RPMI8226 (cell line): ENCODE measurements around the gene LRRC27.
"Not testable (repeated sequence)": the region's sequence is repeated elsewhere in the genome, so short reads cannot be mapped to it uniquely, and the experiment has no call there.

ENCODE experiments used
- DNase-seq: peaks from one replicate; pipeline ENCODE4 v3.0.0-alpha.2; 2015

LRRC27 gene

DNA sequence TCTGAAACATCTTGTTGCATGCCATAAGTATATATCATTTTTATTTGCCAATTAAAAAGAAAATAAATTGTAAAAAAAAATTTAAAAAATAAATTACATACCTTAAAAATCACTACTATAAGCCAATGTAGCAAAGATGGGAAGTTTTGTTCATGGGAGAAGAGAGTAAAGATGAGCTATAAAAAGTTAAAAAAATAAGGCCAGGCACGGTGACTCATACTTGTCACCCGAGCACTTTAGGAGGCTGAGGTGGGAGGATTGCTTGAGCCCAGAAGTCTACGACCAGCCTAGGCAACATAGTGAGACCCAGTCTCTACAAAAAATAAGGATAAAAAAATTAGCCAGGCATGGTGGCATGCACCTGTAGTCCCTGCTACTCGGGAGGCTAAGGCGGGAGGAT is 15.9 kb upstream of the LRRC27 start:
- DNase-seq = no peak

DNA sequence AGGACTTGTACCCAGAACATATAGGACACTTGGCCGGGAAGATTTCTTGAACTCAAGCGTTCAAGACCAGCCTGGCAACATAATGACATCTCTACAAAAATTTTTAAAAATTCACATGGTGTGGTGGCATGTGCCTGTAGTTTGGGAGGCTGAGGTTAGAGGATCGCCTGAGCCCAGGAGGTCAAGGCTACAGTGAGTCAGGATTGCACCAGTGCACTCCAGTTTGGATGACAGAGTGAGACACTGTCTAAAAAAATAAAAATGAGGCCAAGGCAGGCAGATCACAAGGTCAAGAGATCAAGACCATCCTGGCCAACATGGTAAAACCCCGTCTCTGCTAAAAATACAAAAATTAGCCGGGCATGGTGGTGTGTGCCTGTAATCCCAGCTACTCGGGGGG is 14.5 kb upstream of the LRRC27 start:
- not testable (repeated sequence) for DNase-seq

DNA sequence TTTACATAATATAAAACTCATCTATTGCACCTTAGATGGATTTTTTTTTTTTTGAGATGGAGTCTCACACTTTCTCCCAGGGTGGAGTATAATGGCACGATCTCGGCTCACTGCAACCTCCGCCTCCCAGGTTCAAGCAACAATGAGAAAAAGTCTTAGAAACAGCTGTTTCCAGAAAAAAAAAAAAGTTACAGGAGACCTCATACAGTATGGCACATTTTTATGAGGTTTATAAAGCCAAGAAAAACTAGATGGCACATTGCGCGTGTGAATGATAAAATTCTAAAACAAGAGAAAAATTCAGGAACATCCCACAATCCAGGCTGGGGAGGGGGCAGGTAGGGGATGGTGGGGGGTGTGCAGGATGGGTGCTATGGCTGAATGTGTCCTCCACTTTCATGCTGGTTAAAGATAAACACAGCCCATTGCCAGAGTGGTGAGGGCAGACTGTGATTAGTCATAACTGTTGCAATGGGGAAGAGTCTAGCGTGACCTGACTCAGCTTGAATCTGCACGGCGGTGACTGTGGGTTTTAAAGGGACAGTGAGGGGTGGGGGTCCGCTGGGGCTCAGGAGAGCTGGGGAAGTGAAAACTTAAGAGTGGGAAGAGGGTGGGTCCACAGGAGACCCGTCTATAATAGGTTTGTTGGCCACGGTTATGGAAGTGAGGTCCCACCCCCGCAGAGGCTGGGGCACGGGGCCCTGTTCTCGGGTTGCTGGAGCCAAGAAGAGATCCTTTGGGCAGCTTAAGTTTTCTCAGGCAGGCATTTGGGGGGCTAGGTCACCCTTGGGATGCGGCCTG is 11.9 kb upstream of the LRRC27 start:
- DNase-seq = no peak

DNA sequence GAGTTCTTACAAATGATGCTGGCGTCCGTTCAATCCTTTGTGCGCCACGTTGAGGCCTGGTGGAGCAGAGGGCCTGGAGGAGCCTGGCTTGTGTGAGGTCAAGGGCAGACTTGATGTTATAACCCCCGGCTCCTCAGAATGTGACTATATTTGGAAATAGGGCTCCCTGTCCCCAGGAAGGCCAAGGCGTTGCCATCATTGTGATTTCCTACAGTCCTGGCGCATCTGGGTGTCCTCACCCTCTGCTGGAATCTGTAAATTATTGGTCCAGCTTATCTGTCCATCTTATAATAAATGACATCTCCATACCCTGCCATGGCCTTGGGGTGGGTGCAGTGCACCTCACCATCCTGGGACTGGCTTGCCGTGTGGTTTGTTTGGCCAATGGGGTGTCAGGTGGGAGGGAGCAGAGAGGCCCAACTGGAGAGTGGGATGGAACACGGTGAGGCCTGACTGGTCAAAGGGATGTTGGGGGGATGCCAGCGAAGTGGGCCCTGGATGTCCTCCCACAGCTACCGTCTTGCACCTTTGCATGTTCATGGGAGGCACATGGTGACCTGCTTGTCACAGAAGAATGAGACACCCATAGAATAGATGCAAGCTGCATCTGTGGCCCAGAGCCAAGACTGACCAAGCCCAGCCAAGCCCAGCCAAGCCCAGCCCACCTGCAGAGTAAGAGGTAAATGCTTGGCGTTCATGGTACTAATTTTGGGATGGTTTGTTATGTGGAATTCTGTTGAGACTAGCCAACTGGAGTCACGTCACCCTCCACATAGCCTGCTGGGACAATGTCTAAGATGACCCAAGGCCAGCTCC is 11.1 kb upstream of the LRRC27 start:
- DNase-seq = no peak

DNA sequence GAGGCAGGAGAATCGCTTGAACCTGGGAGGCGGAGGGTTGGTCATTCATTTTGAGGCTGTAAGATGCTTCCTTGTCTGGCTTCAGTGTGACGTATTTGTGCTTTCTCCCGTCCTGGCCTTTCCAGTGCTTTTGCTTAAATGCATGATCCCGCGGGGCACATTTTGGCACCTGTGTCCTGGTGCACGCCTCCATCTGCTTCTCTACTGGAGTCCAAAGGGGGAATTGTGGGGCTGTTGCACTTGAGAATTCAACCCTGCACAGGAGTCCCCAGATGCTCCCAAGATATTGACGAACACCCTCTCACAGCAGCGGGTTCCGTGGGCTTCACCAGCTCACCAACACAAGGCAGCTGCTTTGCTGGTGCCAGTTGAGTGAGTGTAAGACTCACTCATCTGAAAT is 10.3 kb upstream of the LRRC27 start:
- DNase-seq = no peak

DNA sequence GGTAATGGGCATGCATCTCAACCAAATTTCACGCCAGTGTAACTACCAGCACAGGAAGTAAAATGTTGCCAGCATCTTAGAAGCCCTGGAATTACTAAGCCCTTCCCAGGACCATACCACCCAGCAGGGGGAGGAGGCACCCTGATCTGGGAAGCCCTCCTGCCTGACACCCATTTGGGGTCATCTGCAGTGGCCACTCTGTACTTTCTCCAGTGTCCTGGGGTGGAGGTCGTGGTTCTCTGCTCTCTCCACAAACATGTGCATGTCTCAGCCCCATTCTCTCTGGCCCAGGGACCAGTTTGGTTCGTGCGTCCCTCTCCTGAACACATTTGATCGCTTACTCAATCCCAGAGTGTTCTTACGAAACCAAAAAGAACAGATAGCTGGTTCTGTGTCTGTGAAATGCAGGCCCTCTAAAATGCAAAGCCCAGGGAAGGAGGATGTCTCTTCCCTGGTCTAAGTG is 9.4 kb upstream of the LRRC27 start:
- no peak for DNase-seq

DNA sequence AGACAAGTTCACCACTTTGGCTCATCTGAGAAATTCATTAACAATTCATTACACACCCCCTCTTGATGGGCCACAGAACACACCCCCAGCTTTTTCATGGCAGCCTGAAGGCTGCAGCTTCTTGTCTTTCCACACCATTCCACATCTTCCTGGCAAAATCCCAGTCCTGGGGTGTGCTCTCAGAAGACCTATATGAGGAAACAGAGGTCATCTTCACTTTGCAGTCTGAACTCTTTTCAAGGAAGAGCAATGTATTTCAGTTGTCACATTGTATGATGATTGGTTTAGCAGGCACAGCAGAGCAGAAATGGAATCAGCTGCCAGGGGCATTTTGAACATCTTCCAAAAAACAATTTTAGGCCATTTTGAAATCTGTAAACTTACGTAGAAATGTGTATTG is 7.8 kb upstream of the LRRC27 start:
- no peak for DNase-seq

DNA sequence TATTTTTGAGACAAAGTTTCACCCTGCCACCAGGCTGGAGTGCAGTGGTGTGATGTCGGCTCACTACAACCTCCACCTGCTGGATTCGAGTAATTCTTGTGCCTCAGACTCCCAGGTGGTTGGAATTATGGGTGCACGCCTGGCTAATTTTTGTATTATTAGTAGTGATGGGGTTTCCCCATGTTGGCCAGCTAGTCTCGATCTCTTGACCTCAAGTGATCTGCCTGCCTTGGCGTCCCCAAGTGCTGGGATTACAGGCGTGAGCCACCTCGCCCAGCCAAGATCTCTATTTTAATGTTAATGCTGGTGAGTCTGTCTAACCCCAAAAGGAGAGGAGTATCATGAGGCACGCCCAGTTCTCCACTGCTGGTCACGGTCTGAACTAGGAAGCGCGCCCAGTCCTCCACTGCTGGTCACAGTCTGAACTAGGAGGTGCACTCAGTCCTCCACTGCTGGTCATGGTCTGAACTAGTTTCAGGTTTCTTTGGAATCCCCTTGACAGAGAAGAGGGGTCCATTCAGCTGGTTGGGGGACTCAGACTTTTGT is 5.6 kb upstream of the LRRC27 start:
- DNase-seq = no peak

DNA sequence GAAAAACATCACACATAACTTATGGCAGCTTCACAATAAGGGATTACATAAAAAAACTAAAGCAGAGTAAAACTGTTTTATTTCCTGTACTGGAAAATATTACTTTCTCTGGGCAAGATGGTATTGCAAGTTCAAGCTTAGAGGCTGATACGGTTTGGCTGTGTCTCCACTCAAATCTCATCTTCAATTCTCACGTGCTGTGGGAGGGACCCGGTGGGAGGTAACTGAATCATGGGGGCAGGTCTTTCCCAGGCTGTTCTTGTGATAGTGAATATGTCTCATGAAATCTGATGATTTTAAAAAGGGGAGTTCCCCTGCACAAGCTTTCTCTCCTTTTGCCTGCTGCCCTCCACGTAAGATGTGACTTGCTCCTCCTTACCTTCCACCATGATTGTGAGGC is 5.1 kb upstream of the LRRC27 start:
- no peak for DNase-seq

DNA sequence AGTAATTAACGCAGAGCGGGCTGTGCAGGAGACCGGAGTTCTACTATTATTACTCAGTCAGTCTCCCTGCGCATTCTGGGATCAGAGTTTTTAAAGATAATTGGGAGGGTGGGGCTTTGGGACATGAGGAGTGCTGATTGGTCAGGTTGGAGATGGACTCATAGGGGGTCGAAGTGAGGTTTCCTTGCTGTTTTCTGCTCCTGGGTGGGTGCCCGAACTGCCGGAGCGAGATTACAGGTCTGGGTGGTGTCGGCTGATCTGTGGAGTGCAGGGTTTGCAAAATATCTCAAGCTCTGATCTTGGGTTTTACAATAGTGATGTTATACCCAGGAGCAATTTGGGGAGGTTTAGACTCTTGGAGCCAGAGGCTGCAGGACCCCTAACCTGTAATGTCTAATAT is 3.9 kb upstream of the LRRC27 start:
- DNase-seq = no peak

DNA sequence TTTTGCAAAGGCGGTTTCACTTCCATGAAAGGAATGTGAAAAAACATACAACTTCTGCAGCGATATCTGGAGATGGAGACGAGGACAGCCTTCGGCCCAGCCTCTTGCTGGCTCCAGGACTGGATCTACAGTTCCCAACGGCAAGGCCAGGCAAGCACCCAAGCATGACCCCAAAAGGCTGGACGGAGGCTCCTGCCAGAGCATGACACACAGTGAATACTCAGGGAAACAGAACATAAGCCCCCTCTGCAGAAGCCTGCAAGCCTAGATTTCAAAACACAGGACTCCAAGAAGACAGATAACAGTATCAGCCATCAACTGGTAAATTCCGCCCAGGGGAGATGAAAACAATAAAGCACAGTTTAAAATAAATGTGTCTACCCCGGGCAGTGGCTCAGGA is 3.3 kb upstream of the LRRC27 start:
- no peak for DNase-seq

DNA sequence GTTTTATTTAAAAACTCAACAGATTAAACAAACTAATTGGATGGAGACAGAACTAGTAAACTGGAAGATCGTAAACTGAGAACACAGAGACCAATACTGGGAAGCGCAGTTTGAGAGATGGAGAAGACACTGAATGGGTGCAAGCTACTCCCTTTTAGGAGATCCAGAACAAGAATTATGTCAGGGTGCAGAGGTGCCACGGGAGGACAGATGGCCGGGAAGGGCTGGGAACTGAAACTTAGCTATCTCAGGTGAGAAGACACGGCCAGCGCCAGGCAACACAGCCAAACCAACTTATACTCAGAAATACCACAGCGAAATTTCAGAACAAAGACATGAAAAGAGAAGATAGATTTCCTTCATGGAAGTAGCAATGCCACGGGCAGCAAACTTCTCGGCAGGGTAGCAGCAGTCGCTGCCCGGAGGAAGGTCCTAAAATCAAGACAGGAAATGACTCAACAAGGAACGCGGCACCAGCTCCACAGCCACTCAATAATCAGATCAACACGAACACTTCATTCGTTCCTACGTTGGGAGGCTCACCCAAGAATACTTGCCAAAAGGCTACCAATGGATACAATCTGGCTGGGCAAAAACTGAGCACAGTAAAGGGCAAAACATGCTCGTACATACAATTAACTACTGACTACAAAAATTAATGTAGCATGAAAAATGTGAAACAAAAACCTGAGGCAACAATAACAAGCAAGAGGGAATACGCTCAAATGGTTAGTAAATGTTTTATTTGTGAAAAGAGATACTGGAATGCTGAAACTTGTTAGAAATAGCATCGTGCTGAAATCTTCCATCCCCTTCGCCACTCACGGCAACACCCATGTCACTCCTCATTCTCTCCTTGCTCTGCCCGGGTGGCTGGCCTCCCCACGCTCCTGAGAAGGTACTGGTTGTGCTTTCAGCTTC is 2.2 kb upstream of the LRRC27 start:
- DNase-seq = no peak

DNA sequence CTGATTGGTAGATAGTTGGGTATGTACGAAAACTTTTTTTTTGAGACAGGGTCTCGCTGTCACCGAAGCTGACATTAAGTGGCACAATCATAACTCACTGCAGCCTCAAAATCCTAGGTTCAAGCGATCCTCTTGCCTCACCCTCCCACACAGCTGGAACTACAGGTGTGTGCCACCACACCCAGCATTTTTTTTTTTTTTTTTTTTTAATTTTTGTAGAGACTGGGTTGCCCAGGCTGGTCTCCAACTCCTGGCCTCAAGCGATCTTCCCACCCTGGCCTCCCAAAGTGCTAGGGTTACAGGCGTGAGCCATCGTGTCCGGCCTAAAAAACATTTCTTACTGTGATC is 1.5 kb upstream of the LRRC27 start:
- DNase-seq = no peak

DNA sequence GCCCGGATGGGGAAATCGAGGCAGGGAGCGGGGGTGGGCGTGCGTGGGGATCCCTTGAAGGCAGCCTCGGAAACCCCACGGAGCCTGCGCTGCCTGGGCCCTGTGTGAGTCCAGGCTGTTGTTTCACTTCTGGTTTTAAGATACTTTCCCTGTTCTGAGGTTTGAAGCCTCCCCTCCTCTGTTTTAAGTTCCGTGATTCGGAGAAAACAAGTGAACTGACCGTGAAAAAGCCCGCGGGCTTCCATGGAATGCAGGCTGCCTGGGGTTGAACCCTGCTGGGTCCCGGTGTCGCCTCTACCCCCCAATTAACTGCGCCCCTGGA is 401 bp downstream of the LRRC27 start:
- DNase-seq = peak; percentile 41

DNA sequence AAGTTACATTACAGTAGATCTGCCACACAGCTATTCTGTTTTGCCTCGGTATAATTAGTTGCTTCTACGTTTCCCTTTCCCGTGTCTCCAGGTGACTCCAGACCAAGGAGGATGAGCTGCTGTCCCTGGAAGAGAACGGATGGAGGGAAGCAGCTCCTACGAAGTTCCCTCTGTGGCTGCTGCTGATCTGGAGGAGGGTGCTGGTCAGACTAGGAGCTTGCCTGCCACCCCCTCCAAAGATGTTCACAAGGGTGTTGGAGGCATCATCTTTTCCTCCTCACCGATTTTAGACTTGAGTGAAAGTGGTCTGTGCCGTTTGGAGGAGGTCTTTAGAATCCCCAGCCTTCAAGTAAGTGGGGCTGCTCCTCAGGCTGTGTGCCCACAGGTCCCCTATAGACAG is 1.4 kb downstream of the LRRC27 start:
- DNase-seq = no peak

DNA sequence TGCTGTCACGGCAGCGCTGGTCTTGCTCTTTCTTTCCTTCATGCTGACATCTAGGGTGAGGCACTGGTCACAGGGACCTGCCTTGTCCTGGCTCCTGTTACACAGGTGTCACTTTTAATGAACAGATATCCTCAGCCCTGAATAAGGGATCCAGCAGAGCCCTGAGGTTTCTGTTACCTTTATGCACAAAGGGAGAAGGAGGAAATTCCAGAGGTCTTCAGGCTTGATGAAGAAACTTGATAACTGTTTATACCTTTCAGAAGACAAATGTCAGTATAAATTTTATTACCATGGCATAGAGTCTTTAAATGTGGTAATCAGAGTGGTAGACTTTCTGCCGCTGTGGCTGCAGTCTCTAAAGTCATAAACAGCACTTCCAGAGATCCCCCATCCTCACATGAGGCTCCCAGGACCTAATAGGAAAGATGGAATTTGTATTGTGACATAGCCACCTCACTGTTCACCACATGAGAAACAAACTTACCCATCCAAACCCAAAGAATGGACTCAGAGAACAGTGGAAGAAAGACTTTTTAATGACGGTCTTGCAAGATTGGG is 2.7 kb downstream of the LRRC27 start:
- DNase-seq = no peak

DNA sequence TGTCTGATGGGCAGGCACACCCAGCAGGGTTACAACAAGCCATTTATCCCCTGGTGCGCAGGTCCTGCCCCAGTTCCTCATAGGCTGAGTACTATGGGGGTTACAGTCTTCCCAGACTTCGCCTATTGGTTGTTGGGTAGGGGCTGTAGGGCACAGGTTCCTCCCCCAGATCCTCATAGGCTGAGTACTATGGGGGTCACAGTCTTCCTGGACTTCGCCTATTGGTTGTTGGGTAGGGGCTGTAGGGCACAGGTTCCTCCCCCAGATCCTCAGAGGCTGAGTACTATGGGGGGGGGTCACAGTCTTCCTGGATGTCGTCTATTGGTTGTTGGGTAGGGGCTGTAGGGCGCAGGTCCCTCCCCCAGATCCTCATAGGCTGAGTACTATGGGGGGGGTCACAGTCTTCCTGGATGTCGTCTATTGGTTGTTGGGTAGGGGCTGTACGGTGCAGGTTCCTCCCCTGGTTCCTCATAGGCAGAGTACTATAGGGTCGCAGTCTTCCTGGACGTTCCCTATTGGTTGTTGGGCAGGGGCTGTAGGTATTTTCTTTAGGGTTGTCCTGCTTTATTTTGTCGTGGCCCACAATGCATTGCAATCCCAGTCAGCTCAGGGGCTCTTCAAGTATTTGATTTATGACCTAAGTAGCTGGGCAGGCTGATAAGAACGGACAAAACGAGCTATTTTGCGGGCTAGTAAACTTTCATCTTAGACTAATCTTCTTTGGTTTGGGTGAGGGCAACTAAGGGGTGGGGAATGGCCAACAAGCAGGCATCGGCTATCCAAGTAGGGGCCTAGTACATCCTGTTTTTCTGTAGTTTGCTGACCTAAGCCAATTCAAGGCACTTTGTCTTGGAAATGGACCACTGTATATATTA is 3.4 kb downstream of the LRRC27 start:
- DNase-seq = no peak

DNA sequence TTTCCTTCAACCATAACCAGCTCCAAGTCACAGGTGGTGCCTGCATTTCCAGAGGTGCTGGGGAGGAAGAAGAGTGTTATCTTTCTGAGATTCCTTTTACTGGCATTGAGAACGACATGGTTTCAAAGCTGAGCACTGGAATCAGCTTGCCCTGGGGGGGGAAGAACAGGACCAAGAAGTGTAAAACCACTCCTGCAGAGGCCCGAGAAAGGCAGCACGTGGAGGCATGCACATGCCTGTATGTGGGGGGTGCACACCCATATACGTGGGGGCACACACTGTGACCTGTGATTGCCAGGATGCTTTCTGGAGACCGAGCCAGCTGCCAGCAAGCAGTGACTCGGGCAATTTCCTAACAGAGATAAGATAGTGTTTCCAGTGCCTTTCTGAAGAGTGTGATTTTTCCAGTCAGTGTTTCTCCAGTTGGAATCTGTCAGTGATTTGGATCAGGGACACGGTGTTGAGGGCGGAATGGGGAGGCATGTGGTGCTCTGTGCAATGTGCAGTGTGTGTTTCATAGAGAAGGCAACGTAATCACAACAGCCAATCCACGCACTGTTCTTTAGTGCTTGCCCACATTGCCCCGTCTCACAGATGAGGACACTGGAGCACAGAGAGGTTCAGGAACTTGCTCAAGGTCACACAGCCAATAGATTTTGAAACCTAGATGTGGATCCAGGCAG is 4.2 kb downstream of the LRRC27 start:
- DNase-seq = no peak

DNA sequence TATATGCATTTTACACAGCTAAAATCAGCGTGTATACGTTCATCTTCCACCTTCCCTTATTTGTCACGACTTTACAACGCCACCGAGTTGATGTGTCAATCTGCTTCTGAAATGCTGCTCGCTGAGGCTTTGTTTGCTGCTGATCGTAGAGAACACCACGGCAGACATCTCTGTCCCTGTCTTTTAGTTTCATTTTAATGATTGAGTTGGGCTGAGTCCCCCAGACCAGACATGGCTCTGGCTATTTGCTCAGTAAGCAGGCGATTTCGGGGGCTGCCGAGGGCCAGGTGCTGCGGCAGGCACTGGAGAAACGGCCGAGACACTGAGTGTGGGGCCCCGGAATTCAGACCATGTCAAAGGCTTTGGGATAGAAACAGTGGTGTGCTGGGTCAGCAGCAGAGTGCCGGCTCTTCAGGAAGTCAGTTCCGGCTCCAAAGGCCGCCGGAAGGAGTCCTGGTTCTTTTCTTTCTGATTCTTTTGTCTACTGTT is 5.0 kb downstream of the LRRC27 start:
- no peak for DNase-seq

DNA sequence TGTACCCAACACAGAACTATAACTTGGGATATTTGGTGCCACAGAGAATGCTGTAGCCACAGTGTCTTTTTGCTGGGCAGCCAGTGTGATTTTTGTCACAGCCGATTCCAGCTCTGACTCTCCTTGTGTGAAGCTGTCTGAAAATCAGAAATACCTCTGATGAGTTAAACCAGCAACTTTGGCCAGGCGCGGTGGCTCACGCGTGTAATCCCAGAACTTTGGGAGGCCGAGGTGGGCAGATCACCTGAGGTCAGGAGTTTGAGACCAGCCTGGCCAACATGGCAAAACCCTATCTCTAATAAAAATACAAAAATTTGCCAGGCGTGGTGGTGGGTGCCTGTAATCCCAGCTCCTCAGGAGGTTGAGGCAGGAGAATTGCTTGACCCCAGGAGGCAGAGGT is 5.9 kb downstream of the LRRC27 start:
- not testable (repeated sequence) for DNase-seq

DNA sequence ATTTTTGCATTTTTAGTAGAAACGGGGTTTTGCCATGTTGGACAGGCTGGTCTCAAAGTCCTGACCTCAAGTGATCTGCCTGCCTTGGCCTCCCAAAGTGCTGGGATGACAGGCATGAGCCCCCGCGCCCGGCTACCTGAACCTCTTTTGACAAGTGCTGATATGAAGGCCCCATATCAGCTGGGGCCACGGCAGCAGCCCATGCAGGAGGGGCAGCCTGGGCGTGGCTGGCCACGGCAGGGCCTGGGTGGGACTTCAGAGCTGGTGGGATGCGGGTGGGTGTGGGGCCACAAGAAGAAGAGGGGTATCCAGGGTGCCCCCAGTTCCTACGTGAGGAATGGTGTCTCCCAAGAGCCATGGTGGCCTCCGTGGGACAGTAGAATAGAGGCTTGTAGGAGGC is 6.9 kb downstream of the LRRC27 start:
- no peak for DNase-seq
